Endothelial cell of umbilical vein (primary cell): ENCODE data around the gene SLC25A40. TPM values are rescaled to one million over a fixed set of nuclear protein-coding genes. Genes with fewer than 3 reads are reported as not detected.
"Not testable (repeated sequence)": the region's sequence is repeated elsewhere in the genome, so short reads cannot be mapped to it uniquely, and the experiment has no call there.

Experiments
- BruUV-seq: library from RNA; stranded (reverse); fragments of 400-500 nt; replicated peaks from 2 replicates; lab custom pipeline; 2021; lab: Mats Ljungman, UMichigan
- CTCF ChIA-PET: fragments of 300-600, 350-600 bp; sonication (Branson Sonifier 250); formaldehyde crosslinking; loops from one replicate; lab custom pipeline; 2021; ENCODE audit warnings: antibody characterized with exemption, inconsistent platforms; lab: Charles Lee
- POLR2A ChIA-PET: fragments of 300-600, 350-600 bp; sonication (Branson Sonifier 250); formaldehyde crosslinking; loops from one replicate; lab custom pipeline; 2021; ENCODE audit warnings: antibody characterized with exemption, inconsistent platforms; lab: Charles Lee
- DNase-seq: peaks from one replicate; pipeline ENCODE4 v3.0.0-alpha.2; 2011; ENCODE audit warnings: low read depth, low spot score
- FAIRE-seq: peaks from 2 replicates; lab custom pipeline; 2011; peaks lifted over from hg19 to GRCh38; lab: Jason Lieb, UNC
- H2AFZ ChIP-seq: 2 replicates; pipeline ENCODE4 v1.6.0; 2012; ENCODE audit warnings: low read depth, low read length, control low read depth, inconsistent platforms
- H3K27ac ChIP-seq: 2 replicates; pipeline ENCODE4 v1.5.1; 2011; ENCODE audit warnings: low read depth, mild to moderate bottlenecking, control low read depth, low read length, moderate library complexity; ENCODE audit not compliant: insufficient read depth
- H3K27me3 ChIP-seq, 2 experiments: 2 replicates each; pipeline versions ENCODE4 v1.6.0 to v1.6.1; 2011; ENCODE audit warnings: low read length in 2 of 2, mixed read lengths in 1 of 2; ENCODE audit not compliant: control insufficient read depth in 2 of 2, insufficient read depth in 2 of 2
- H3K36me3 ChIP-seq, 2 experiments: 2 replicates in 1 of 2; 3 replicates in 1 of 2; pipeline ENCODE4 v1.5.1; 2011; ENCODE audit warnings: low read length in 2 of 2, mild to moderate bottlenecking in 1 of 2, moderate library complexity in 1 of 2; ENCODE audit not compliant: control insufficient read depth in 2 of 2, insufficient read depth in 2 of 2; ENCODE audit errors: extremely low read depth in 1 of 2
- H3K4me1 ChIP-seq: 3 replicates; pipeline ENCODE4 v1.5.1; 2011; ENCODE audit warnings: mild to moderate bottlenecking, low read length; ENCODE audit not compliant: control insufficient read depth, insufficient read depth; ENCODE audit errors: extremely low read depth
- H3K4me2 ChIP-seq: 2 replicates; pipeline ENCODE4 v1.6.1; 2011; ENCODE audit warnings: low read length, control low read depth, mixed read lengths; ENCODE audit not compliant: insufficient read depth
- H3K4me3 ChIP-seq, 3 experiments: fragments of 200-600 bp in 1 of 3; sonication (generic), shearing (Covaris generic) in 1 of 3; replicated peaks in 1 of 3; 2 replicates each; pipeline ENCODE4 v1.5.1; 2011 to 2016; ENCODE audit warnings: control low read depth in 3 of 3, low read length in 3 of 3, mild to moderate bottlenecking in 2 of 3, inconsistent platforms in 1 of 3, low read depth in 1 of 3, moderate library complexity in 1 of 3; ENCODE audit not compliant: insufficient read depth in 1 of 3
- H3K79me2 ChIP-seq: 2 replicates; pipeline ENCODE4 v1.6.0; 2012; ENCODE audit warnings: low read length, inconsistent platforms; ENCODE audit not compliant: control insufficient read depth, insufficient read depth
- H3K9ac ChIP-seq: replicated peaks from 2 replicates; pipeline ENCODE3; 2011; ENCODE audit warnings: low read length, control low read depth; ENCODE audit not compliant: insufficient read depth; ENCODE audit errors: extremely low read depth
- H3K9me1 ChIP-seq: replicated peaks from 3 replicates; pipeline ENCODE4 v1.6.0; 2011; ENCODE audit warnings: mild to moderate bottlenecking, low read length; ENCODE audit not compliant: control insufficient read depth, insufficient read depth; ENCODE audit errors: extremely low read depth
- H3K9me3 ChIP-seq: replicated peaks from 2 replicates; pipeline ENCODE4 v1.5.1; 2012; ENCODE audit warnings: low read length, inconsistent platforms; ENCODE audit not compliant: control insufficient read depth, insufficient read depth
- H4K20me1 ChIP-seq: replicated peaks from 2 replicates; pipeline ENCODE3; 2011; ENCODE audit warnings: mild to moderate bottlenecking, low read length; ENCODE audit not compliant: control insufficient read depth, insufficient read depth; ENCODE audit errors: extremely low read depth
- CTCF ChIP-seq, 2 donors: IDR thresholded peaks; 1 replicate in 1 of 2; 2 replicates in 1 of 2; pipeline ENCODE4 v1.5.1; 2011; ENCODE audit warnings: low read length in 2 of 2, mild to moderate bottlenecking in 2 of 2, moderate library complexity in 2 of 2, control low read depth in 1 of 2, inconsistent platforms in 1 of 2, low read depth in 1 of 2; ENCODE audit not compliant: insufficient read depth in 1 of 2; ENCODE audit errors: extremely low read depth in 1 of 2
- EZH2 ChIP-seq: IDR thresholded peaks from 2 replicates; pipeline ENCODE4 v1.6.1; 2012; ENCODE audit warnings: borderline replicate concordance, low read depth, mild to moderate bottlenecking, moderate library complexity, low read length, inconsistent platforms; ENCODE audit not compliant: severe bottlenecking
- FOS ChIP-seq: IDR thresholded peaks from 2 replicates; pipeline ENCODE4 v1.6.1; 2011; ENCODE audit warnings: mild to moderate bottlenecking, low read length, moderate library complexity, borderline replicate concordance; ENCODE audit not compliant: insufficient read depth
- GATA2 ChIP-seq: IDR thresholded peaks from 2 replicates; pipeline ENCODE4 v1.7.0; 2011; ENCODE audit warnings: low read depth, mild to moderate bottlenecking, moderate library complexity, mixed read lengths, low read length; ENCODE audit not compliant: insufficient read length, insufficient read depth
- JUN ChIP-seq: IDR thresholded peaks from 2 replicates; pipeline ENCODE4 v1.6.1; 2011; ENCODE audit warnings: borderline replicate concordance, low read depth; ENCODE audit not compliant: insufficient read length, insufficient read depth
- MYC ChIP-seq: IDR thresholded peaks from one replicate; pipeline ENCODE4 v1.6.1; 2011; ENCODE audit warnings: mild to moderate bottlenecking, low read depth, low read length
- POLR2A ChIP-seq: IDR thresholded peaks from 2 replicates; pipeline ENCODE4 v1.6.1; 2012; ENCODE audit warnings: low read depth, mild to moderate bottlenecking, control low read depth, low read length
- POLR2AphosphoS5 ChIP-seq: IDR thresholded peaks from 2 replicates; pipeline ENCODE4 v1.6.1; 2012; ENCODE audit warnings: low read depth, mild to moderate bottlenecking, control low read depth, low read length, moderate library complexity; ENCODE audit not compliant: insufficient read depth
- dilution Hi-C: fragments of 300-500 bp; cut with MboI; formaldehyde crosslinking; loops from one replicate; pipeline ENCODE4 v1.15.0; 2019; ENCODE audit warnings: low sequenced_read_pairs; ENCODE audit not compliant: extremely low pct_ligation_motif_present
- intact Hi-C: fragments of 100-400 bp; cut with micrococcal nuclease; formaldehyde crosslinking; loops from one replicate; pipeline ENCODE4 v1.10.0; 2022
- polyA plus RNA-seq, 4 experiments: library from polyadenylated mRNA; depleted of rRNA in 3 of 4; stranded (reverse) in 3 of 4; unstranded in 1 of 4; fragments of >200 nt; gene quantifications; 2 replicates each; pipeline versions ENCODE4 v1.2.1 to v1.2.3, GENCODE V29; 2011 to 2012; ENCODE audit warnings: missing spikeins in 1 of 4
- total RNA-seq: library from RNA; stranded (reverse); gene quantifications from 2 replicates; pipeline ENCODE4 v1.2.3, GENCODE V29; 2021
- TF ChIP-seq, protein P1 (sequence below): IDR thresholded peaks from 2 replicates; pipeline ENCODE4 v1.6.1; 2011; ENCODE audit not compliant: insufficient read depth, insufficient read length

Gene SLC25A40
- total and polyA plus RNA-seq, 2 donors (not counting 3 experiments of a cell fraction or from before 2014, with no cell fraction given) = 7.1 to 17.1 TPM

GRCh38 chr7:87831097-87831496 lies 45.1 kb downstream of the SLC25A40 start:
- H3K4me1 ChIP-seq = no peaks in the 10 kb centered on the region
- no peak overlapping the region for H3K9ac ChIP-seq
- H2AFZ ChIP-seq = no peak overlapping the region
- BruUV-seq = no TSS peak
- POLR2A ChIA-PET = no interaction called here
- FAIRE-seq (no peak), DNase-seq (no peak)
- H3K27me3 ChIP-seq = no peaks in the 10 kb centered on the region
- no peak overlapping the region for H3K4me2 ChIP-seq
- H3K27ac ChIP-seq = no peak overlapping the region
- no peaks in the 10 kb centered on the region for H3K79me2 ChIP-seq
- H3K4me3 ChIP-seq = no peak overlapping the region
- CTCF ChIA-PET = interaction anchor here (0.7 to 1.8 kb wide), 3 partner anchors 9 to 34 kb away, joined by 3 to 8 read pairs (median 4); no protein-coding TSS in a partner anchor
- no peaks in the 10 kb centered on the region for H3K36me3 ChIP-seq
- no peaks in the 10 kb centered on the region for H3K9me3 ChIP-seq
- H4K20me1 ChIP-seq = no peaks in the 10 kb centered on the region
- no peaks in the 10 kb centered on the region for H3K9me1 ChIP-seq
- TF ChIP-seq POLR2A (no peak), JUN (no peak), MYC (no peak), GATA2 (no peak), CTCF (IDR thresholded peaks at IDR 0.05; ENCODE audit: extremely low read depth in 1 of 2, insufficient read depth in 1 of 2, low read depth in 1 of 2, low read length in 2 of 2) (no peak), POLR2AphosphoS5 (no peak), FOS (no peak), EZH2 (no peak)
- TF ChIP-seq, protein P1, sequence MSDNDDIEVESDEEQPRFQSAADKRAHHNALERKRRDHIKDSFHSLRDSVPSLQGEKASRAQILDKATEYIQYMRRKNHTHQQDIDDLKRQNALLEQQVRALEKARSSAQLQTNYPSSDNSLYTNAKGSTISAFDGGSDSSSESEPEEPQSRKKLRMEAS = no peak
- dilution Hi-C loops = no loop called here
- intact Hi-C loops = no loop called here

DNA sequence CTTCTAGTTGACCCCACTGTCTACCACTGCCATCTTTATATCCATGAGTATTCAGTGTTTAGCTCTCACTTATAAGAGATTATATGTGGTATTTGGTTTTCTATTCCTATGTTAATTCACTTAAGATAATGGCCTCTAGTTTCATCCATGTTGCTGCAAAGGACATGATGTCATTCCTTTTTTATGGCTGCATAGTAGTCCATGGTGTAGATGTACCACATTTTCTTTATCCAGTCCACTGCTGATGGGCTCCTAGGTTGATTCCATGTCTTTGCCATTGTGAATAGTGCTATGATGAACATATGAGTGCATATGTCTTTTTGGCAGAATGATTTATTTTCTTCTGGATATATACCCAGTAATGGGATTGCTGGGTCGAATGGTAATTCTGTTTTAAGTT lies 47.8 kb downstream of the SLC25A40 start:
- H3K4me2 ChIP-seq, H3K27ac ChIP-seq, H3K79me2 ChIP-seq, H2AFZ ChIP-seq, H3K27me3 ChIP-seq, FAIRE-seq, H3K4me1 ChIP-seq, H3K36me3 ChIP-seq, H3K4me3 ChIP-seq, H4K20me1 ChIP-seq, BruUV-seq, intact Hi-C loops, POLR2A ChIA-PET, H3K9me3 ChIP-seq, H3K9ac ChIP-seq, DNase-seq, H3K9me1 ChIP-seq, dilution Hi-C loops: not testable (repeated sequence)
- CTCF ChIA-PET = interaction anchor here (1.3 kb wide), 1 partner anchor 10 kb away, joined by 4 read pairs; no protein-coding TSS in a partner anchor

DNA sequence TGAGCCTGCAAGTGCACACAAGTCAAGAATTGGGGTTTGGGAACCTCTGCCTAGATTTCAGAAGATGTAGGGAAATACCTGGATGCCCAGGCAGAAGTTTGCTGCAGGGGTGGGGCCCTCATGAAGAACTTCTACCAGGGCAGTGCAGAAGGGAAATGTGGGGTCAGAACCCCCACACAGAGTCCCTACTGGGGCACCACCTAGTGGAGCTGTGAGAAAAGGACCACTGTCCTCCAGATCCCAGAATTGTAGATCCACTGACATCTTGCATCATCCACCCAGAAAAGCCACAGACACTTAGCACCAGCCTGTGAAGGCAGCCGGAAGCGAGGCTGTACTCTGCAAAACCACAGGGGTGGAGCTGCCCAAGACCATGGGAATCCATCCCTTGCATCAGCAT lies 50.8 kb downstream of the SLC25A40 start:
- H2AFZ ChIP-seq, H3K9me3 ChIP-seq, H3K4me1 ChIP-seq, H3K27ac ChIP-seq, intact Hi-C loops, CTCF ChIA-PET, H3K79me2 ChIP-seq, H3K4me2 ChIP-seq, H3K9me1 ChIP-seq, DNase-seq, H3K4me3 ChIP-seq, FAIRE-seq, H3K27me3 ChIP-seq, dilution Hi-C loops, BruUV-seq, H3K9ac ChIP-seq, POLR2A ChIA-PET, H4K20me1 ChIP-seq, H3K36me3 ChIP-seq: not testable (repeated sequence)
